Colonic mucosa (tissue), 4 donors: ENCODE data around the gene TWIST2. TPM values are rescaled to one million over a fixed set of nuclear protein-coding genes. Genes with fewer than 3 reads are reported as not detected.
A peak's percentile ranks its signal among the peaks of the same experiment; 100 is the strongest.

Source experiments
- DNase-seq: peaks from one replicate; pipeline ENCODE4 v3.0.0-alpha.2; 2020
- H3K27ac ChIP-seq: fragments of 200-600 bp; one replicate; pipeline ENCODE4 v1.8.0; 2021
- H3K27me3 ChIP-seq: fragments of 200-600 bp; one replicate; pipeline ENCODE4 v1.8.0; 2021
- H3K36me3 ChIP-seq: fragments of 200-600 bp; one replicate; pipeline ENCODE4 v1.8.0; 2021
- H3K4me1 ChIP-seq: fragments of 200-600 bp; one replicate; pipeline ENCODE4 v1.8.0; 2021; ENCODE audit warnings: mild to moderate bottlenecking
- H3K4me3 ChIP-seq: fragments of 200-600 bp; one replicate; pipeline ENCODE4 v1.8.0; 2021
- H3K9ac ChIP-seq, 2 donors: one replicate each; pipeline ENCODE4 v1.7.0; 2013; ENCODE audit warnings: control low read depth in 2 of 2, low read depth in 2 of 2, low read length in 2 of 2
- H3K9me3 ChIP-seq: fragments of 200-600 bp; one replicate; pipeline ENCODE4 v1.8.0; 2021
- intact Hi-C: fragments of 100-400 bp; cut with DNase I; formaldehyde crosslinking; loops from one replicate; pipeline ENCODE4 v1.14.1; 2022
- total RNA-seq, 2 donors: library from RNA; stranded (reverse); fragmentation: NEBNext Ultra II Directional in 1 of 2; extraction: Animal tissue kit (Norgen Biotek cat#: 25700) in 1 of 2; gene quantifications; one replicate each; pipeline ENCODE4 v1.2.1, GENCODE V29; 2021
- TF ChIP-seq, protein P1 (sequence below): fragments of 200-600 bp; IDR thresholded peaks from one replicate; pipeline ENCODE4 v1.8.0; 2022; ENCODE audit warnings: antibody characterized with exemption, mild to moderate bottlenecking
- donor health status: healthy.
- donor health status: DM: no; HTN: no; CAD: no.
- donor health status: DM: no; HTN: no; CAD: no.

TWIST2 gene
- total RNA-seq, 2 donors from 2014 or later, result 0.82 to 2.7 TPM

DNA sequence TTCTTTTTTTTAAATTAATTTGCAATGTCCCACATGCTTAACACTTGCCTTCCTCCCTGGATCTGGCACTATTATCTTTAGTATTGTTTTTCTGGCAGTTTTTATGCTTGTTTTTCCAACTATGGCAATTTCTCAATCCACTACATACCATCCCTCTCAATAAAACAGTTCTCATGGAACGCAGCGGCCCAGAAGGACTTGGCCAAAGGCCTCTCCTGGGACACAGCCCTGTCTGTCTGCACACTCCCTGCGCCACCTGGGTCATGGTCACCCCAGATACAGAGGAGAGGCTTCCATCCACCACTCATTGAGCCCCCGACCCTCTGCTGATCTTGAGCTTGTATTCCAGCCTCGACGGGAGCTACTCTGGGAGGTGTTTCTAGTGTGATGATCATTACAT is 91.2 kb downstream of the TWIST2 start:
- H3K27me3 ChIP-seq, result no peaks in the 10 kb centered on the region
- no peaks in the 10 kb centered on the region for H3K4me1 ChIP-seq
- no peak overlapping the region for H3K4me3 ChIP-seq
- TF ChIP-seq, protein P1, sequence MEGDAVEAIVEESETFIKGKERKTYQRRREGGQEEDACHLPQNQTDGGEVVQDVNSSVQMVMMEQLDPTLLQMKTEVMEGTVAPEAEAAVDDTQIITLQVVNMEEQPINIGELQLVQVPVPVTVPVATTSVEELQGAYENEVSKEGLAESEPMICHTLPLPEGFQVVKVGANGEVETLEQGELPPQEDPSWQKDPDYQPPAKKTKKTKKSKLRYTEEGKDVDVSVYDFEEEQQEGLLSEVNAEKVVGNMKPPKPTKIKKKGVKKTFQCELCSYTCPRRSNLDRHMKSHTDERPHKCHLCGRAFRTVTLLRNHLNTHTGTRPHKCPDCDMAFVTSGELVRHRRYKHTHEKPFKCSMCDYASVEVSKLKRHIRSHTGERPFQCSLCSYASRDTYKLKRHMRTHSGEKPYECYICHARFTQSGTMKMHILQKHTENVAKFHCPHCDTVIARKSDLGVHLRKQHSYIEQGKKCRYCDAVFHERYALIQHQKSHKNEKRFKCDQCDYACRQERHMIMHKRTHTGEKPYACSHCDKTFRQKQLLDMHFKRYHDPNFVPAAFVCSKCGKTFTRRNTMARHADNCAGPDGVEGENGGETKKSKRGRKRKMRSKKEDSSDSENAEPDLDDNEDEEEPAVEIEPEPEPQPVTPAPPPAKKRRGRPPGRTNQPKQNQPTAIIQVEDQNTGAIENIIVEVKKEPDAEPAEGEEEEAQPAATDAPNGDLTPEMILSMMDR, result no peak
- H3K9ac ChIP-seq, result no peak overlapping the region
- no peaks in the 10 kb centered on the region for H3K9me3 ChIP-seq
- peak; percentile 27 for DNase-seq
- H3K27ac ChIP-seq, result no peak overlapping the region
- H3K36me3 ChIP-seq, result no peaks in the 10 kb centered on the region
- intact Hi-C loops, result no loop called here

DNA sequence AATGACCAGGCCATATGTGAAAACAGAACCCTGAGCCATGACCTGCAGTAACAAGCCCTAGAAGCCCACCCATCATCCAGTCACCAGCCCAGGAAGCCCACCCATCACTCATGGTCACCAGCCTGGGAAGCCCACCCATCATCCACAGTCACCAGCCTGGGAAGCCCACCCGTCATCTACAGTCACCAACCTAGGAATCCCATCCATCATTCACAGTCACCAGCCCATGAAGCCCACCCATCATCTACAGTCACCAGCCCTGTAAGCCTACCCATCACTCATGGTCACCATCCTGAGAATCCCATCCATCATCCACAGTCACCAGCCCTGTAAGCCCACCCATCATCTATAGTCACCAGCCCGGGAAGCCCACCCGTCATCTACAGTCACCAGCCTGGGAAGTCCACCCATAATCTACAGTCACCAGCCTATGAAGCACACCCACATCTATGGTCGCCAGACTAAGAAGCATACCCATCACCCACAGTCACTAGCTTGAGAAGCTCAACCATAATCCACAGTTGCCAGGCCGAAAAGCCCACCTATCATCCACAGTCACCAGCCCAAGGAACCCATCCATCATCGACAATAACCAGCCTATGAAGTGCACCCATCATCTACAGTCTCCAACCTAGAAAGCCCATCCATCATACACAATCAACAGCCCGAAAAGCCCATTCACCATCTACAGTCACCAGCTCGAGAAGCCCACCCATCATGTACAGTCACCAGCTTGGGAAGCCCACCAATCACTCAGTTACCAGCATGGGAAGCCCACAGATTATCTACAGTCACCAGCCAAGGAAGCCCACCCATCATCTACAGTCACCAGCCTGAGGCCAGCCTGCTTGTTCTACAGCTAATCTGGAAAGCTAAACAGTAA is 91.9 kb downstream of the TWIST2 start:
- Histone ChIP-seq H3K4me3 (no peak overlapping the region), H3K27me3 (no peaks in the 10 kb centered on the region), H3K27ac (no peak overlapping the region), H3K9me3 (no peaks in the 10 kb centered on the region), H3K9ac (no peak overlapping the region), H3K4me1 (no peaks in the 10 kb centered on the region), H3K36me3 (no peaks in the 10 kb centered on the region)
- intact Hi-C loops, result no loop called here
- TF ChIP-seq, protein P1, result no peak
- DNase-seq, result peak; percentile 13

DNA sequence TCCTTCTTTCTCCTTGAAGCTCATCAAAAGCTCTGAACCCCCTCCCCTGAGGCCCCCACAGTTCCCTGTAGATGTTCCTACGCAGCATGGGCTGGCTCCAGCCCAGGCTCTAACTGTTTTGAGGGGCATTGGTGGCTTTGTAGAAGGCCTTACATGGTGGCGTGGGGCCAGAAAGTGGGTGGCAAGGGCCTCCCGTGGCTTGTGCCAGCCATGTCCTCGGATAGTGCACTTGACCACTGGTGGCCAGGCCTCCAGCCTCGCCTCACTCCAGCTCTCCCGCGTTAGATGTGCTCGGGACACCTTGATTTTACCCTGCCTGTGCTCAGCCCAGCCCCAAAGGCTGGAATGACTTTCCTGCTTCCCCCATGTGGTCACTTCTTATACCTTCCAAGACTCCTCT is 92.9 kb downstream of the TWIST2 start:
- TF ChIP-seq, protein P1, result no peak
- peak; percentile 15 for DNase-seq
- Histone ChIP-seq H3K4me1 (no peaks in the 10 kb centered on the region), H3K27ac (no peak overlapping the region), H3K9me3 (no peaks in the 10 kb centered on the region), H3K36me3 (no peaks in the 10 kb centered on the region), H3K4me3 (no peak overlapping the region), H3K27me3 (no peaks in the 10 kb centered on the region), H3K9ac (no peak overlapping the region)
- intact Hi-C loops, result no loop called here

DNA sequence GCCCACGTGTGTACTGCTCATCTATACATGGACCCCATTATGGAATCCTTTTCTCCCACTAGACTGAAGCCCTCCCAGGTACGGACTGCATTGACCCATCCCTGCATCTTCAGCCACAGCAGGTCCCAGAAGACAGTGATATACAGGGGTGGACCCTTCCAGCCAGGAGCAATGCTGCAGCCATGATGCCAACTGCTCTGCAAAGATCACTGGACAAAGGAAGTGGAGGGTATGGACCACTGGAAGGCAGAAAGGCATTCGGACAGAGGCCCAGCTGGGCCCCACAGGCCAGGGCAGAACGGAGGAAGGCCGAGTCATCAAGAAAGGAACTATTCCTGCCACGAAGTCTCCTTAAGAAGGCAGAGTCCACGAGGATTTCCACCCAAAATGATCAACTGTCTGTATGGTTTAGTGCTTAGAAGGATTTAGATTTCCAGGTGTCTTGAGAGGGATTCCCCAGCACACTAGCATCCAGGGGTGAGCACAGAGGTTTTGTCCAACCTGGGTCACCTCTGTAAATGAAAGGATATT is 93.4 kb downstream of the TWIST2 start:
- no peaks in the 10 kb centered on the region for H3K9me3 ChIP-seq
- no peak overlapping the region for H3K9ac ChIP-seq
- H3K27ac ChIP-seq, result no peak overlapping the region
- DNase-seq, result peak; percentile 12
- no peaks in the 10 kb centered on the region for H3K4me1 ChIP-seq
- intact Hi-C loops, result no loop called here
- no peaks in the 10 kb centered on the region for H3K27me3 ChIP-seq
- TF ChIP-seq, protein P1, result no peak
- H3K36me3 ChIP-seq, result no peaks in the 10 kb centered on the region
- H3K4me3 ChIP-seq, result no peak overlapping the region

DNA sequence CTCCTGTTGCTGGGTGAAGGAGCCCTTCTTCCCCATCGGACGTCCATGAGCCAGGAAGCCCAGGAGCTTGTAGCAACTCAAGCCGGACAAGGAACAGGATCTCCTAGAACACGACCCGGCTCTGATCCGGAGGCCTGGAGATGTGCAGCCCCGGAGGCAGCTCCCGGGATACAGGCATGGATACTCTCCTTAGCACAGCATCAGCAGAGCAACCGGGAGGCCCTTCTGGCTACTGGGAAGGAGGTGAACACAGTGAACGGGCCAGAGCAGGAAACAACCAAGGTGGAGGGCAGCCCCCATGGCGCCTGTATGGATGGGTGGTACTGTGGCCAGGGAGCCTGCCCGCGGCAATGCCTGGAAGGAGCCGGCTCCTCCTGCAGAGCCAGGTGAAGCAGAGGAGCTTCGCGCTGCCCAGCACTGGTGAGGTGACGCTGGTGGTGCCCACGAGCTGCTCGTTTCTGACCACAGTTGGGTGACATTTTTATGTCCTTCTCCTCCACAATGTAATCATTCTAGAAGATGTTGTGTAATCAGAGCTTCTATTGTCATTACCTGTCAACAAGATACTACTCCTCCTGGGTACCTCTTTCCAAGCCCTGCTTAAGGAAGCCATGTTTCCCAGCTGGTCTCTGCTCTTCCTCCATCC is 94.3 kb downstream of the TWIST2 start:
- Histone ChIP-seq H3K27ac (no peak overlapping the region), H3K36me3 (no peaks in the 10 kb centered on the region), H3K9me3 (no peaks in the 10 kb centered on the region), H3K4me3 (no peak overlapping the region), H3K4me1 (no peaks in the 10 kb centered on the region), H3K9ac (no peak overlapping the region), H3K27me3 (no peaks in the 10 kb centered on the region)
- intact Hi-C loops, result no loop called here
- TF ChIP-seq, protein P1, result no peak
- peak; percentile 15 for DNase-seq
